WERI-Rb-1 (cell line): ENCODE results near the gene ZW10.
A peak's percentile ranks its signal among the peaks of the same experiment; 100 is the strongest.

Experiments used
- DNase-seq: peaks from one replicate; pipeline ENCODE4 v3.0.0-alpha.2; 2020
- H3K27ac ChIP-seq: fragments of 250-450 bp; sonication (Bioruptor Pico); 2 replicates; pipeline ENCODE4 v1.5.1; 2020; ENCODE audit warnings: mild to moderate bottlenecking, moderate library complexity
- H3K27me3 ChIP-seq: fragments of 250-450 bp; sonication (Bioruptor Pico); 2 replicates; pipeline ENCODE4 v1.5.1; 2021; ENCODE audit warnings: mild to moderate bottlenecking, low read depth, moderate library complexity; ENCODE audit not compliant: insufficient read depth, severe bottlenecking
- H3K36me3 ChIP-seq: fragments of 250-450 bp; sonication (Bioruptor Pico); 2 replicates; pipeline ENCODE4 v1.5.1; 2020; ENCODE audit warnings: mild to moderate bottlenecking, moderate library complexity
- H3K4me3 ChIP-seq: 2 replicates; pipeline ENCODE4 v1.5.1; 2011; ENCODE audit warnings: low read depth, mild to moderate bottlenecking, control low read depth, low read length
- H3K9me3 ChIP-seq: fragments of 250-450 bp; sonication (Bioruptor Pico); 2 replicates; pipeline ENCODE4 v1.5.1; 2021; ENCODE audit warnings: mild to moderate bottlenecking, moderate library complexity; ENCODE audit not compliant: severe bottlenecking
- CTCF ChIP-seq: IDR thresholded peaks from 2 replicates; pipeline ENCODE4 v1.5.1; 2011; ENCODE audit warnings: low read depth, mild to moderate bottlenecking, control low read depth, inconsistent platforms, low read length

Gene ZW10

GRCh38 chr11:113690619-113691569 is 82.6 kb downstream of the ZW10 start:
- no peak overlapping the region for H3K27ac ChIP-seq
- no peaks in the 10 kb centered on the region for H3K27me3 ChIP-seq
- peak; percentile 93 for TF ChIP-seq CTCF
- no peaks in the 10 kb centered on the region for H3K36me3 ChIP-seq
- H3K4me3 ChIP-seq = no peak overlapping the region
- no peaks in the 10 kb centered on the region for H3K9me3 ChIP-seq
- DNase-seq = peak; percentile 51

- H3K27me3 ChIP-seq = no peaks in the 10 kb centered on the region
- H3K9me3 ChIP-seq = no peaks in the 10 kb centered on the region
- TF ChIP-seq CTCF = no peak
- H3K4me3 ChIP-seq = no peak overlapping the region
- DNase-seq = no peak
- no peak overlapping the region for H3K27ac ChIP-seq
- H3K36me3 ChIP-seq = no peaks in the 10 kb centered on the region
Observed at GRCh38 chr11:113689768-113690618, 83.5 kb downstream of the ZW10 start.

DNA sequence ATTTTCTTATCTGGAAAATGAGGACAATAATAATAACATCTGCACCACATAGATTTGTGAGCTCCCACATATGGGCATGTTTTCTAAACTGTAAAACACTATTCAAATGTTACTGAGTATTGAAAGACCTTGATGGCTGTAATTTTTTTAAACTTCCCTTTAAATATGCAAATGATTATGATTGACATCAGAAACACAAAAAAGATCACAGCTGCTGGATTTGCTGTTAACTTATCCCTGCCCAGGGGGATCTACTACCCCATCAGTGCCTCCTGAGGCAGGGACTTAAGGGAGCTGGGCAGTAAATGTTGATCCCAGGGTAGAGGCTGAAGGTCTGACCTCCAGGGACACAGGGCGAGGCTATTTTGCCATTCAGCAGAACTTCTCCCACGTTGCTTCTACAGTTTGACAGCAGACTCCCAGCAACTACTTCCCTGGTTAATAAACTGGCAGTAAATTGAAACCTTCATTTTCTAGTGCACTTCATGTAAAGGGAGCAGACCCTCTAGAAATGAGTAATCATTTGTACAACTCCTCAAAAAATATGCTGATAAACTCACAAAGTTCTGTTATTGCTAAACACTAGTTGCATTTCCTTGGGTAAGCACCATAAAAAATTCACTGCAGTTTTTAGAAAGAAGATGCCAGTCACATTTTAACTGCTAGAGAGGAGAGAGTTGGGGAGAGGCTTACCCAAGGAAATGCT is 87.7 kb downstream of the ZW10 start:
- no peak overlapping the region for H3K27ac ChIP-seq
- DNase-seq = no peak
- H3K36me3 ChIP-seq = no peaks in the 10 kb centered on the region
- no peak overlapping the region for H3K4me3 ChIP-seq
- no peaks in the 10 kb centered on the region for H3K27me3 ChIP-seq
- no peak for TF ChIP-seq CTCF
- H3K9me3 ChIP-seq = no peaks in the 10 kb centered on the region

DNA sequence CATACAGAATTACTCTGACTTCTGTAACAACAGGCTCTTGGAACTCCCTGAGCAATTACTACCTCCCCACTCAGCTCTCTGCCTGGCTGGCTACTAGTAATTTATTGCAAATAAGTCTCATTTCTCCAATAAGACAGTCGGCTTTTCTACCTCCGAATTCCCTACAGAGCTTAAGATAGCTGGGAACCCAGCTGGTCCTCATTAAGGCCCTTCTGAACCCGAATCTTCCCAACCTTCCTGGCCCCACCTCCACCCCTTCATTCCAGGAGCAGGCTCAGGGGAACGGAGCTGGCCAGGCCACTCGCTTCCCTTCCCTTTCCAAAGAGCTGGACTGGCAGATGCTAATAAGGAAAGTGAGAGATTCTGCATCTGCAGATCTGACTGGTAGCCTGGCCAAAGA is 89.0 kb downstream of the ZW10 start:
- H3K4me3 ChIP-seq = no peak overlapping the region
- H3K9me3 ChIP-seq = no peaks in the 10 kb centered on the region
- no peaks in the 10 kb centered on the region for H3K36me3 ChIP-seq
- no peak overlapping the region for H3K27ac ChIP-seq
- no peaks in the 10 kb centered on the region for H3K27me3 ChIP-seq
- DNase-seq = no peak
- TF ChIP-seq CTCF = no peak

GRCh38 chr11:113683481-113684046 is 89.9 kb downstream of the ZW10 start:
- TF ChIP-seq CTCF = no peak
- Histone ChIP-seq H3K27me3 (no peaks in the 10 kb centered on the region), H3K4me3 (no peak overlapping the region), H3K9me3 (no peaks in the 10 kb centered on the region), H3K27ac (no peak overlapping the region), H3K36me3 (no peaks in the 10 kb centered on the region)
- no peak for DNase-seq
